GM15510 (cell line): ENCODE measurements around the gene FKBP7.

Experiments
- POLR2A ChIP-seq: IDR thresholded peaks from 3 replicates; pipeline ENCODE4 v1.6.1; 2011; ENCODE audit warnings: borderline replicate concordance; ENCODE audit not compliant: insufficient read length; ENCODE audit errors: extremely low read depth

FKBP7 gene

DNA sequence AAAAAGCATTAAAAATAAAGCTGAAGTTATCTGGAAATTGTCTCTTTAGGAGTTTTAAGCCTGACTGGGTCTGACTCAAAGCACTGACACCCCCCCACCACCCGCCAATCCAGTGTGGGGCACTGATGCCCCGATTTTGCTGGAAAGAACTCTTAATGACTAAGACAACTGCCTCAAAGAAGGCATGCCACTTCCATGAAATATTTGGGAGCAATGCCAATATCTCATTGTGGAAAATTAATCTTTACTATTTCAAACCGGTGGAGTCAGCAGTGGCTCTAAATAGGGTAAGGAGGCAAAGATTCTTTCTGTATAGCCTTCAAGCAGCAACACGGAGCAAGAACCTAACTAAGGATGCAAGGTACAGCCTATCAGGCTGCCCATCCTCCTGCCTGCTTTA is 4.5 kb downstream of the FKBP7 start:
- no peak for TF ChIP-seq POLR2A

DNA sequence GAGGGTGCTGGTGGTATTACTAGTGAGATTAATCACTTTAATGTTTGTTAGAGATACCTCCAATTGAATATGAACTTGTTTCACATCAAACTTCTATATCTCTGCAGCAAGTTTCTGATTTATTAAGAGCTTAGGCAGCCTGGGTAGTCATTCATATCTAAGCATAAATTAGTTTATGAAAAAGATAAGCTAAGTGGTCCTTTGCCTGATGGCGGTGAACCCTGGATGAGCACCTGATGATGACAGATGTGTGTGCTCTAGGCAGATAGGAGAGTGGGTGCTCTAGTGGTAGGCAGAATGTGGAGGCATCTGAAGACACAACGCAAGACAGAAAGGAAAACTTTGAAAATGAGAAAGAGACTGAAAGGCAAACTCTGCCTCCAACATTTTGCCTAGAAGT is 5.0 kb downstream of the FKBP7 start:
- no peak for TF ChIP-seq POLR2A

DNA sequence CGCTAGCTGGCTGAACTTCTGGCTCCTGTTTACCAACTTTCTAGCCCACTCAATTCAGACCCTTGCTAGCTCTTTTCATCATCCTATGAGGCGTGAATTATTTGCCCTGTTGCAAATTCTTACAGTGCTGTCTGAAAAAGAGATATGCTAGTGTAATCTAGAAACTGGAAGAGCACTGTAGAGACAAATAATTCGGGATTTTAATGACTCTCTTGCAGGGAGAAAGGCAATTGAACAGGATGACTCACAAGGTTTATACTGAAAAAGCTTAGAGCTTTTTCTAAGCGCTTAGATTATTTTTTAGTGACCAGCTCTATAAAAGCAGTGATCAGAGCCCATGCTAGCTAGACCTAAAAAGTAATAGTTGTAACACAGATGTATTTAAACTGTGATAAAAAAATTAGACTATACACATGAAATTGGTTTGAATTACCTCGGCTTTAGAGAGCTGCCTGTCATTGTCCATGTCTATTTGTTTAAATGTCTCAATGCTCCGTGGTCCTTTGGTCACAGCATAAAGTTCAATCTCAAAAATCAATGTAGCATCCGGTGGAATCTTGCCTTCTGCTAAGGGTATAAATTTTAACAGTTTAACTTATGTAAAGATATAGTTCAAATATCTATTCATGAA is 9.1 kb downstream of the FKBP7 start:
- no peak for TF ChIP-seq POLR2A

DNA sequence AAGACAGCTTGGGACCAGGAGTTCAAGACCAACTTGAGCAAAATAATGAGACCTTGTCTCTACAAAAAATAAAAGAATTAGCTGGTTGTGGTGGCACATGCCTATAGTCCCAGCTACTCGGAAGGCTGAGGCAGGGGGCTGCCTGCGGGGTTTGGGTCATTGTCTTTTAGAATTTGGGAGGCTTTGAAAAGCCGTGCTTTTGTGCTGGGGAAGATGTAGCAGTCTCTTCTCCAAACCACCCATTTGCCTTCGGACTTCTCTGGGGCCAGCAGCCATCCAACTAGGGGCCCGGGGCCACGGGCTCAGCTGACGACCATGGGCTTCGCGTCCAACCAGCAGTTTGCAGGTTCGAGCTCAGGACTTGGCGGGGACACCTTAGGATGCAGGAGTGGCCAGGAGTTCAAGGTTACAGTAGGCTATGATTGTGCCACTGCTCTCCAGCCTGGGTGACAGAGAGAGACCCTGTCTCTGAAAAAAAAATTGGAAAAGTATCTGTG is 21.0 kb downstream of the FKBP7 start:
- TF ChIP-seq POLR2A, result no peak

DNA sequence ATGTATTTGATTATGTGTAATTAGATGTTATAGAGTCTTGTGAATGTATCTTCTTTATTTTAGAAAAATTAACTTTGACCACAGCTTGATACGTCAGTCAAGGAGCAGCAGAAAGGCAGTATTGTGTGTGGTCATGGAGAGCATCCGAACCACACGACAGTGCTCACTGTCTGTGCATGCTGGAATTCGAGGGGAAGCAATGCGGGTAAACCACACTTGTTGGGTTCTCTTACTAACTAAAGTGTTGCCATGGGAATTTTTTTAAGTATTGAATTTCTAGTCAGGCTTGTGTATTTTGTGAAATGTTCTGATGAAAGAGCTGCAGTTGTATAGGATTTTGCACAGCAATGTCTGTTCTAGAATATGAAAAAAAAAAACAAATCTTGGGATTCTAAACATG is 22.5 kb downstream of the FKBP7 start:
- TF ChIP-seq POLR2A, result no peak

DNA sequence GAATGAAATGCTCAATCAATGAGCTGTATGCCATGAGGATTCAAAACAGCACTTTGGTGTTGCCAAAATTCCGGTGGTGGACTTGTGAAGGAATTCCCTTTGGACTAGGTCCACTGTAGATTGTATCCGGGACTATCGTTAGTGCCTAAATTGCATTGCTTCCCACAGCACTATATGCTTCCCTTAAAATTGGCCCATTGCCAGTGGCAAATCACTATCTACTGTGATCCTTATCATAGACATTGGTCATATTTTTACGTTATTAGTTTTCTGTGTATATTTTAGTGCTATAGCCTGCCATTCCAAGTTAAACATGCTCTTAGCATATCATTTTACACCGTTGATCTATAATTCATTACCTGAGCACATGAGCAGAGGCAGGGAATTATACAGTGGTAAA is 25.5 kb downstream of the FKBP7 start:
- no peak for TF ChIP-seq POLR2A

DNA sequence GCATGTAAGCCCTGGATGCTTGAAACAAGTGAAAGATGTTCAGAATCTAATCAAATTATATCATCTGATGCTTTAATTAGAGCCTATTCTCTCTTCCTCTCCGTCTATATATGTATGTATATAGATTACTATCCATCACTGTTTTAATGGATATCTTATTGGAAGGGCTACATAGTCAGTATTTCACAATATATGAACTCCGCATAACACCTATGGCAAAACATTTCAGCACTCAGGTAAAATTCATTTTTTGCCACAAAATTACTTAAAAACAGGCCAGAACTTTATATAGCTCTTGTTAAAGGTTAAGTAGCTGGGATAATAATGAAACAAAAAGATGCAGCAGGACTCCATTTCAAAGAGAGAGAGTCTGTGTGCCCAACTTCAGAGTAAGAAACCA is 26.1 kb downstream of the FKBP7 start:
- no peak for TF ChIP-seq POLR2A

DNA sequence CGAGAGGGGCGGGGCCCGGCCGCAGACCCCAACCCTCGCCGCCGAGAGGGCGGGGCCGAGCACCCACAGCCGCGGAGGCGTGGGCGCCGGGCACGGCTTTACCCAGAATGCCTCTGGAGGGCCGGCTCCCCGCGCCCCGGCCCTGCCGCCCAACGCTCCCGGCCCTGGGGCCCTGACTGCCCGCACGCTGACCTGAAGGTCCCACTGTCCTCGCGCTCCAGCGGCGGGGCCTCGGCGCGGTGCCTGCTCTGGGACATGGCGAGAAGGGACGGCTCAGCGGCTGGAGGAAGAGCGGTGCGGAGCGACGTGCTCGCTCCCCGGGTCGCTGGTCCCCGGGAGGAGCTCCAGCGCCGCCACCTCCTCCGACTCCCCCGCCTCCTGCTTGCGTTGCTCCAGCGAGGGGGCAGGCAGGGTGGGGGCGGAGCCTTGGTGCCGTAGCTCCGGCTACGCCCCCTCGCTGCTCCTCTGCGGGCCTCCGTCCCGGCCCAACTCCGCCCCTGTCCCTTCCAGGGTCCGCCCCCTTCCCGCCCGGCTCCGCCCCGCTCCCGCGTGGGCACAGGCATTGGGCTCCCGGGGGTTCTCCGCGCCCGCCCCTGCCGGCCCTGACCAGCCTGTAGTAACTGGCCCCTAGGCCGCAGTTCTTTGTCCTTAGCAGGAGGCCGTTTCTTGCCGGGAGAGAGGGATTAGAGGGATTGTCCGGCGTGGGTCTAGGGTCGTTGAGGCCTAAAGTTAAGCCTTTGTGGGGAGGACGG is 27.4 kb downstream of the FKBP7 start, which contains the start of the genes PJVK and PRKRA:
Gene PJVK (plus strand): TSS at position 605 of the 752 bp plus-strand sequence. CDS start 2,032 bp downstream, outside the sequence.
Gene PRKRA (minus strand): TSS at position 402 of the 752 bp plus-strand sequence. CDS start 145 bp downstream, at position 257.
- TF ChIP-seq POLR2A, result peak; percentile 89

DNA sequence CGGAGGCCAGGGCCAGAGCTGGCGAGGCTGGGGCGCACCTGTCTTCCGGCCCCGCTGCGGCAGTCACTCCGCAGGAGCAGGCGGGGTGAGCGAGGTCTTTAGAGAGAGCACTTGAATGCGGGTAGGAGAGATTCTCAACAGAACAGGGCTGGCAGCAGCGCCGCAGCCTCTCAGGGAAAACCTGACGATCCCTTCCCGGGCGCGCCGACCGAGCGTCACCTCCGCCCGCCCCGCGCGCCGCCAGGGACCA is 28.0 kb downstream of the FKBP7 start:
- no peak for TF ChIP-seq POLR2A

DNA sequence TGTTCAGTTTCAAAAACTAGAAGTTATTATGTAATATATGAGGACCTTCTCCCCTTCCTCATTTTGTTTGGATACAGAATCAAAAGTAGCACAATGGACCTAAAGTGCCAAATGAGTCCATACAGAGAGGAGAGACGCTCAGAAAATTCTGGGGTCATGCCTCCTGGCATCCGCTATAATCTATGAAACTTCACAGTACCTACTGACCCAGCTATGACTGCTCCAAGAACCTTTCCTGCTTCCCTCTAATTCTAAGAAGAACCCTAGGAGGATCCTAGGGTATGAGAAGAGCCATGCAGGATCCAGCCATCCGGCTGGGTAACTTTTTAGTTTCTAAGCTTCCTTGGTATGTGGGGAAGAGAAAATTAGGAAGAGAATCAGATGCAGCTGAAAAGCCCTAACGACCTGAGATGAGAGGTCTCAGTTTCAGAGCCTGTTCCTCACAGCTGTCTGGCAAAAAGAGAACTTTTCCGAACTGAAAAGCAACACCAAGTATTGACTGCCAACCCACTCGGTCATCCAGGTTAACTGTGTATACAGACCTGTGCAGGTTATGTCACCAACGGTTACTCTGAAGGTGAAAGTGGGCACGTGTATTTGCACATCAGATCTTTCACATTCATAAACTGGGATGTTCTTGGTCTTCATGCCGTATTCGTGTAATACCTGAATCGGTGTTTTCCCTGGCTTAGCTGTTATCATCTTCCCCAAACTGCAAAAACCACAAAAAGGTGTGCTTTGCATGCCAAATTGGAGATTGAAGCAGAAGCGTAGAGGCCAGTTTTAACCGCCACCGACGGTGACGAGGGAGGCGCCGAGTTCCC is 28.5 kb downstream of the FKBP7 start:
- TF ChIP-seq POLR2A, result no peak

DNA sequence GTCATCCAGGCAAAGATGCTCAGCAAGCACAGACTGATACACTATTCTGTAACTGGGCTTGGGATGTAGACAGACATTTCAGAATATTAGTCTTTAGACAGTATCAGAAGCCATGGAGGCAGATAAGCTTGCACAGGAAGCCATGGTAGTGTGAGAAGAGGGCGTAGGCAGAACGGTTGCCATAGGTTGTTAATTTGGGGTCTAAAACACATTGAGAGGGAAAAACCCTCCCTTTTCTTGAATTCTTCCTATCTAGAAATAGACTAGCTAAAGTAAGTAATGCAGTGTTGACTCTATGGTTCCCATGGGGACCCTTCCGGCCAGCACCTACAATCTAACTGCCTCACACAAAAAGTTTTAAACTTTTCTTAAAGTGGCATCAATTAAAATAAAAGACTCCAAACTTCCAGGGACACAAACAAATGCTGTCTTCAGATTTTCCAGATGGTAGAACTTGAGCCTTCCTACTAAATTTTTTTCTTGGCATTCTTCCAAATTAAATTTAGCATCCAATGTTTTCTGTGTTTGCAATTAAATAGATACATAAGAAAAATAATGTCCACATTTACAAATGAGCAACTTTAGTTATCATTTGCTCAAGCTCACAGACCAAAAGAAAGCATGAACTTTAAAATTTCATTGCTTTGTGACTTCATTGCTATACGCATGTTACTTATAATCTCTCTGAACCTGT is 29.3 kb downstream of the FKBP7 start:
- no peak for TF ChIP-seq POLR2A

DNA sequence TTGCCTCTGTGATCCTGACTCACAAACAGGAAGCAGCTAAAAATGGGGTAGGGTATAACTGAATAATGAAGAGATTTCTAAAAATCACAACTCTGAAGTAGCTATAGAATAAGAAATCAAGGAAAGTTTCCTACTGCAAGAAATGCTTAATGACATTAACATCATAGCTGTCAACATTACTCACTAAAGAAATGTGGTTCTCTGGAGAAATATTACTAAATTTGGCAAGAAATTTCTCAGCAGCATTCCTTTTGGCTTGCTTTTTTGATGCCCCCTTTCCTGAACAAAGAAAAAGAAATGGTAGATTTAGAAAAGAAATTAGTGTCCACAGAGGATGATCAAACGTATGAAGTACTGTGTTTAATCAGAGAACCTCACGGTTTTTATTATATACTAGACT is 37.0 kb downstream of the FKBP7 start:
- TF ChIP-seq POLR2A, result no peak

DNA sequence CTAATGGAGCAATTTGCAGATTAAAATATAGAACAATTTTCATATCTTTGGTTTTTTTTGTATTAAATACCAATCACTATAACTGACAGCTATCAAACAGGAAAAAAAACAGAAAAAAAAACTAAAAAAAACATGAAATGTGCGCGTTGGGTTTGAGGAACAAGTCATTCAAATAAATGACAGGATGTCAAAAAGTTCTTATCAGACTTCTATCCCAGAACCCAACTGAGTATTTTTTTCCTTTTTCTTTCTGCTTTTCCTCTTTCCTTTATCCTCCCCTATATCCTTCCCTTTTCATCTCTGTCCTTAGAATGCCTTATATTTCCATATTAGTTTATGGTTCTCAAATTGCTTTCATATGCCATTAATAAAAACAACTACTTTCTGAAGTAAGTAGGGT is 41.7 kb downstream of the FKBP7 start:
- TF ChIP-seq POLR2A, result no peak

DNA sequence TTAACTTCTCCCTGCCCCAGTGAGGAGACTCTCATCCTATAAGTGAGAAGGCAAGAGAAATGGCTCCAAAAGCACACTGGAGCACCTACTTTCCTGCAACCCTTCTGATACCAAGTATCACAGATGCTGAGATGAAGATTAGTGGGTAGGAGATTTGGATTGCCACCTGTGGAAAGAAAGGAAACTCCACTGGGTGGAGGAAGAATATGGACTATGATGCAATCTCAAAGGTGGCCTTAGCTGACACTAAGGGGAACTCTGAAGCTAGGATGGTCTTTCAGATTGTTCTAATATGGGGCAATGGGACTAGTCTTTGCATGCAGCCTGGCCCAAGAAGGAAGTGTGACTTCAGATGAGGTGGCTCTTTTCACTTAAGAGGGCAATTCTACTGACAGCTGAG is 49.1 kb downstream of the FKBP7 start:
- no peak for TF ChIP-seq POLR2A

DNA sequence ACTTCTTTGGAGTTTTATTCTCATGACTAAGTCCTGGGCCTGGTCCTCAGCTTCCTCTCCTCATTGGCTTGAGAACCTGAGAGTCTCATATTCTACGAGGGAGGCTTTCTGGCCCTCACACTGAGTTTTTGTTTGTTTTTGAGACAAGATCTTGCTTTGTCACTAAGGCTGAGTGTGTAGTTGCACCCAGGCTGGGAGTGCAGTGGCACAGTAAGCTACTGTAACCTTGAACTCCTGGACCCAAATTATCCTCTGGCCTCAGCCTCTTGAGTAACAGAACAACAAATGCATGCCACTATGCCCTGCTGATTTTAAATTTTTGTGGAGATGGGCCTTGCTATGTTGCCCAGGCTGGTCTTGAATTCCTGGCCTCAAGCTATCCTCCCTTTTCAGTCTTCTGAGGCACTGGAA is 50.0 kb downstream of the FKBP7 start:
- no peak for TF ChIP-seq POLR2A
